Islet of Langerhans (tissue), 1 donor: ENCODE measurements around the gene CNTNAP5.

ENCODE experiments used
- FAIRE-seq: peaks from one replicate; lab custom pipeline; 2011; peaks lifted over from hg19 to GRCh38; lab: Jason Lieb, UNC

CNTNAP5 gene

GRCh38 chr2:124913868-124914267 lies 888.8 kb downstream of the CNTNAP5 start:
- FAIRE-seq: no peak

DNA sequence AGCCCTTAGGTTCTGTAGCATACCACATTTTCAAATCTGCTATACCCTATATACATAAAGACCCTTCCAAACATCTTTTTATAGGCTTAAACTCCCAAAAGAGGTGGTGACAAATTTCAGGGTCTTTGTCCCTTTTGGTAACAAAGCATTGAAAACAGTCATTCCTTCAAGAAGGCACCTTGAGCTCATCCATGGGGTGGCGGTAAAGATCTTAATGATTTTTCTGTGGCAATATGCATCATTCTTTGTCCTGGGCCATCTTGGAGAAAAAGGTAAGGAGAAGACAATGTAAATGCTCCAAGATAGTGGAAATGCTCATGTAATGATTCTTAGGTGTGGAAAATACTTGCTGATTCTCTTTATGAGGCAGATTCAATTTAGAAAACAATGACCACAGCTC lies 890.5 kb downstream of the CNTNAP5 start:
- FAIRE-seq: no peak

DNA sequence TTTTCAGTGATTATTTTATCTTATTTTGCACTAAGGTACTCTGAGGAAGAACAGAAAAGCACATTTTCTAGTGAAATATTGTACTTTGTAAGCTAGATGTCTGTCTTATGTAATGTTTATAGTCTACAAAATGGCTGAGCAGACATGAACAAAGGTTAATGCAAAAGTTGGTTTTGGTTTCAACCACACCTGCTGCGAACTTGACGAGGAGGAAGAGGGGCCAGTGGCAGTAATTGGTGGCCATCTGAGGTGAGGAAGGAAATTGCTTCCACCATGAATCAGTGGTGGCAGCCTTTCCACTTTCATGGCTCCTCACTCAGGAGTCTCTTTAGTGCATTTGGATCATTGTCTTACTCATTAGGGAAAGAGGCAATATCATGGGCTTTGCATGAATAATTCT lies 894.2 kb downstream of the CNTNAP5 start:
- no peak for FAIRE-seq

DNA sequence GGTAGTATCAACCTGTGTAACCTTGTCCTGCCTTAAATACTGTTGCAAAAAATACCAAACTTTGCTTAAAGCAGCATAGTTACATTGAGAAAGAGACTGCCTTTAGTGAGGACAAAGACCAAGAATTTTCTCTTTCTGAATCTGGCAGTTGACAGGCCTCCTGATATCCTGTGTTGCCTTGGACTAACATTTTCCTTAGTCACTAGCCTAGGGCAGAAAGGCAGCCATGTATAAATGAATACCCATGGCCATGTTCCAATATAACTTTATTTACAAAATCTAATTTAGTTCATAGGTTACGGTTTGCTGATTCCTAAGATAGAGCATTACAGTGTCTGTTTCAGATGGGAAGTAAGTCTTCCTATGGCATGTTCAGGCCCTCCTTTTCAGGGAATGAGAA lies 895.4 kb downstream of the CNTNAP5 start:
- FAIRE-seq: no peak

DNA sequence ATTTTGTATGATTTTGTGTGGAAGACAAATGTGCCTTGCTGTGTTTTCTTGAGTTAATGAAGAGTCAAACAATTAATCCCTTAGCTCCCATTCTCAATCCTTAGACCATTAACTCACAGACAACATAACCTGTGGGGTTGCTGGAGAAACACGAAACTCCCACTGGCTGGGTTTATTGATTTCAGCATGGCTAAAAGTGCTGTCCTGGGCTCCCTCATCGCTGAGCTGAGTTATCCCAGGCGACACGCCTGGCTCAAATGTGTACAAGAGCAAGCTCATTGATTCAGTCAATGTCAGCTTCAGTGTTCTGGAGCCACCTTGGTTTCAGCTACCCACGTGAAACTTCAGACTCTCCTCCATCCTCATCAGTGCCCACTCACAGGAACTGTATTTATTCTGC lies 896.1 kb downstream of the CNTNAP5 start:
- FAIRE-seq: no peak

- no peak for FAIRE-seq
These were observed 898.0 kb downstream of the CNTNAP5 start for GRCh38 chr2:124923097-124923496.

- no peak for FAIRE-seq
These were observed 908.8 kb downstream of the CNTNAP5 start for GRCh38 chr2:124933883-124934282.

DNA sequence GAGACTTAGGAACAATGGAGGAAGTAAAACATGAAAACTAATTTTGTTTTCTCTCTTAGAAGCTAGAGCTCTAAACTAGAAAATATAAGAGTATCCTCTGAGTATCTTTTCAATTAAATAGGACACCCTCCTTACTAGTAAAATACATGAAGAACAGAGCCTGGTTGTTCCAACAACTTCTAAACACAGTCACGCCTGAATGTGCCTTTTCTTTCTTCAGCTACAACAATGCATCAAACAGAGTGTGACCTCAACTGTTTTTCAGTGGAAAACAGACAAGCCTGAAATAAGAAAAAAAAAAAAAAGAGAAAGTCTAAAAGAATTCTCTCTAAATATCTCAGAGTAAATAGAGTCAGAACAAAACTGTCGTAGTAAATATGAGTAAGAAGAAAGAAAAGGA lies 928.8 kb downstream of the CNTNAP5 start:
- no peak for FAIRE-seq

DNA sequence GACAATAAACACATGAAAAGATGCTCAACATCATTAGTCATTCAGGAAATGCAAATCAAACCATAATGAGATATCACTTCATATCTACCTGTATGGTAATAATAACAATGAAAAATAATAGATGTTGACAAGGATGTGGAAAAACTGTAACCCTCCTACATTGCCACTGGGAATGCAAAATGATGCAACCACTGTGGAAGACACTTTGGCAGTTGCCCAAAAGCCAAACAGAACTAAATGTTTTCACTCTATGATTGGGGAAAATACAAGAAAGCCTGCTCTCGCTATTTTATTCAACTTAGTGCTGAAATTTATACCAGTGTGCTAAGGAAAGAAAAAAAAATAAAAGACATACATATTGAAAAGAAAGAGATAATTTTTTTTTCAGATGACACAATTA lies 934.5 kb downstream of the CNTNAP5 start:
- no peak for FAIRE-seq

DNA sequence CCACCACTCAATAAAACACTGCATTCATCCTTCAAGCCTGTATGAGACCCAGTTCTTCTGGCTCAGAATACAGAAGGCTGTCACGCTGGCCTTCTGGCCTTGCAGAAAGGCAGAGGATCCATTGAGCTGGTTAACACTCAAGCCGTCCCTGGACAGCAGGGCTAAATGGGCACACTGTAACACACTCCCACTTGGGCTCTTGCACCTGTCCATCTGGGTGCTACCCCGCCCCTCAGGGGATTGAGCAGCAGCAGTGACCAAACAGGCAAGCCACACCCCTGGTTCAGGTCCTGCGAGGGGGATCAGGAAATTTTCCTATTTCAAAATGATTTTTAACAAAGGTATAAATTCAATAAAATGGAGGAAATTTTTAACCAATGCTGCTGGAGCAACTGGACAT lies 936.0 kb downstream of the CNTNAP5 start:
- no peak for FAIRE-seq
